Measurements from ENCODE around the gene FEV. TPM values are rescaled to one million over a fixed set of nuclear protein-coding genes. Genes with fewer than 3 reads are reported as not detected.
A peak's percentile ranks its signal among the peaks of the same experiment; 100 is the strongest.

The FEV gene
- total and polyA plus RNA-seq, 2 donors (not counting 1 experiment from before 2014, with no cell fraction given): not detected

GRCh38 chr2:218961651-218962570, 23.1 kb downstream of the FEV start:
- peak; percentile 26 for TF ChIP-seq EZH2 (IDR thresholded peaks at IDR 0.05; ENCODE audit: low read length, missing control alignments)
- no peak for TF ChIP-seq CTCF (conservative IDR thresholded peaks at IDR 0.05 in 1 of 2, IDR thresholded peaks at IDR 0.05 in 1 of 2; ENCODE audit: low read depth in 1 of 2, low read length in 2 of 2)
- Histone ChIP-seq H4K20me1 (ENCODE audit: control insufficient read depth, extremely low read depth, insufficient read depth, low read length) (no peaks in the 10 kb centered on the region), H3K27ac (ENCODE audit: insufficient read depth, low read length) (no peak overlapping the region), H3K4me1 (ENCODE audit: control insufficient read depth, extremely low read depth, insufficient read depth, low read length) (peaks cover 12% of the 10 kb centered on the region), H3K4me2 (ENCODE audit: extremely low read depth, insufficient read depth, low read length) (no peak overlapping the region), H3K9ac (ENCODE audit: insufficient read depth, low read length) (no peak overlapping the region), H3K27me3 (ENCODE audit: control insufficient read depth, insufficient read depth, low read length) (peaks cover 40% of the 10 kb centered on the region), H3K36me3 (ENCODE audit: control insufficient read depth, insufficient read depth, low read length) (no peaks in the 10 kb centered on the region), H3K79me2 (ENCODE audit: control insufficient read depth, insufficient read depth, low read length) (no peaks in the 10 kb centered on the region), H3K9me3 (ENCODE audit: control insufficient read depth, insufficient read depth, low read depth, low read length) (no peaks in the 10 kb centered on the region), H3K4me3 (replicated peaks in 1 of 4; ENCODE audit: control extremely low read depth in 1 of 4, insufficient read depth in 1 of 4, low read depth in 3 of 4, low read length in 4 of 4) (no peak overlapping the region), H2AFZ (ENCODE audit: low read length) (no peak overlapping the region)
- DNase-seq (ENCODE audit: low read depth in 2 of 2): no peak

- Histone ChIP-seq H3K4me1 (ENCODE audit: control insufficient read depth, extremely low read depth, insufficient read depth, low read length) (peaks cover 12% of the 10 kb centered on the region), H3K9ac (ENCODE audit: insufficient read depth, low read length) (no peak overlapping the region), H3K36me3 (ENCODE audit: control insufficient read depth, insufficient read depth, low read length) (no peaks in the 10 kb centered on the region), H3K27me3 (ENCODE audit: control insufficient read depth, insufficient read depth, low read length) (peaks cover 44% of the 10 kb centered on the region), H3K4me2 (ENCODE audit: extremely low read depth, insufficient read depth, low read length) (no peak overlapping the region), H4K20me1 (ENCODE audit: control insufficient read depth, extremely low read depth, insufficient read depth, low read length) (no peaks in the 10 kb centered on the region), H2AFZ (ENCODE audit: low read length) (no peak overlapping the region), H3K27ac (ENCODE audit: insufficient read depth, low read length) (no peak overlapping the region), H3K9me3 (ENCODE audit: control insufficient read depth, insufficient read depth, low read depth, low read length) (no peaks in the 10 kb centered on the region), H3K4me3 (replicated peaks in 1 of 4; ENCODE audit: control extremely low read depth in 1 of 4, insufficient read depth in 1 of 4, low read depth in 3 of 4, low read length in 4 of 4) (no peak overlapping the region), H3K79me2 (ENCODE audit: control insufficient read depth, insufficient read depth, low read length) (no peaks in the 10 kb centered on the region)
- DNase-seq (ENCODE audit: low read depth in 2 of 2): no peak
- TF ChIP-seq EZH2 (IDR thresholded peaks at IDR 0.05; ENCODE audit: low read length, missing control alignments) (no peak), CTCF (conservative IDR thresholded peaks at IDR 0.05 in 1 of 2, IDR thresholded peaks at IDR 0.05 in 1 of 2; ENCODE audit: low read depth in 1 of 2, low read length in 2 of 2) (no peak)
Observed at GRCh38 chr2:218961229-218961628, 23.8 kb downstream of the FEV start.

GRCh38 chr2:218960309-218961165, 24.4 kb downstream of the FEV start:
- no peak overlapping the region for H3K9ac ChIP-seq (ENCODE audit: insufficient read depth, low read length)
- no peaks in the 10 kb centered on the region for H4K20me1 ChIP-seq (ENCODE audit: control insufficient read depth, extremely low read depth, insufficient read depth, low read length)
- H3K9me3 ChIP-seq (ENCODE audit: control insufficient read depth, insufficient read depth, low read depth, low read length): no peaks in the 10 kb centered on the region
- no peak overlapping the region for H2AFZ ChIP-seq (ENCODE audit: low read length)
- peaks cover 45% of the 10 kb centered on the region for H3K27me3 ChIP-seq (ENCODE audit: control insufficient read depth, insufficient read depth, low read length)
- no peaks in the 10 kb centered on the region for H3K79me2 ChIP-seq (ENCODE audit: control insufficient read depth, insufficient read depth, low read length)
- no peak for DNase-seq (ENCODE audit: low read depth in 2 of 2)
- no peak overlapping the region for H3K4me2 ChIP-seq (ENCODE audit: extremely low read depth, insufficient read depth, low read length)
- TF ChIP-seq CTCF (conservative IDR thresholded peaks at IDR 0.05 in 1 of 2, IDR thresholded peaks at IDR 0.05 in 1 of 2; ENCODE audit: low read depth in 1 of 2, low read length in 2 of 2) (no peak), EZH2 (IDR thresholded peaks at IDR 0.05; ENCODE audit: low read length, missing control alignments) (peak; percentile 100)
- H3K36me3 ChIP-seq (ENCODE audit: control insufficient read depth, insufficient read depth, low read length): no peaks in the 10 kb centered on the region
- peaks cover 12% of the 10 kb centered on the region for H3K4me1 ChIP-seq (ENCODE audit: control insufficient read depth, extremely low read depth, insufficient read depth, low read length)
- no peak overlapping the region for H3K27ac ChIP-seq (ENCODE audit: insufficient read depth, low read length)
- H3K4me3 ChIP-seq (replicated peaks in 1 of 4; ENCODE audit: control extremely low read depth in 1 of 4, insufficient read depth in 1 of 4, low read depth in 3 of 4, low read length in 4 of 4): no peak overlapping the region
